ENCODE data around the gene PRKG1. TPM values are rescaled to one million over a fixed set of nuclear protein-coding genes. Genes with fewer than 3 reads are reported as not detected.

PRKG1 gene
- total and polyA plus RNA-seq, 7 donors: 4.5 to 49.0 (median 31.7) TPM

GRCh38 chr10:51663086-51663485 lies 588.8 kb downstream of the PRKG1 start:
- peaks cover 8% of the 10 kb centered on the region for H3K4me1 ChIP-seq
- H3K36me3 ChIP-seq (ENCODE audit: insufficient read depth in 1 of 2, low read depth in 1 of 2): no peaks in the 10 kb centered on the region
- TF ChIP-seq CTCF (IDR thresholded peaks at IDR 0.05): no peak
- no peaks in the 10 kb centered on the region for H3K27me3 ChIP-seq (ENCODE audit: insufficient read depth in 3 of 3, low read length in 2 of 3)
- H3K4me3 ChIP-seq: no peak overlapping the region
- 89 to 95% (median 94%) methylated on average over 3 of the region's 3 CpGs for WGBS, 3 donors
- no peak overlapping the region for H3K27ac ChIP-seq
- DNase-seq (no peak), ATAC-seq (no peak)
- intact Hi-C loops (cut with DNase I): no loop called here
- H3K9me3 ChIP-seq: no peaks in the 10 kb centered on the region

GRCh38 chr10:51666456-51666855 lies 592.2 kb downstream of the PRKG1 start:
- no peak for TF ChIP-seq CTCF (IDR thresholded peaks at IDR 0.05)
- no peaks in the 10 kb centered on the region for H3K27me3 ChIP-seq (ENCODE audit: insufficient read depth in 3 of 3, low read length in 2 of 3)
- H3K4me1 ChIP-seq: peaks cover 14% of the 10 kb centered on the region
- no peak for DNase-seq
- no peak for ATAC-seq
- no peak overlapping the region for H3K4me3 ChIP-seq
- no peaks in the 10 kb centered on the region for H3K36me3 ChIP-seq (ENCODE audit: insufficient read depth in 1 of 2, low read depth in 1 of 2)
- H3K9me3 ChIP-seq: no peaks in the 10 kb centered on the region
- no peak overlapping the region for H3K27ac ChIP-seq
- intact Hi-C loops (cut with DNase I): no loop called here

- peaks cover 14% of the 10 kb centered on the region for H3K4me1 ChIP-seq
- ATAC-seq (peak in 3 of 4 donors; percentile 38 to 45 (median 41)), DNase-seq (no peak)
- intact Hi-C loops (cut with DNase I): no loop called here
- H3K36me3 ChIP-seq (ENCODE audit: insufficient read depth in 1 of 2, low read depth in 1 of 2): no peaks in the 10 kb centered on the region
- no peaks in the 10 kb centered on the region for H3K27me3 ChIP-seq (ENCODE audit: insufficient read depth in 3 of 3, low read length in 2 of 3)
- TF ChIP-seq CTCF (IDR thresholded peaks at IDR 0.05): no peak
- no peak overlapping the region for H3K27ac ChIP-seq
- H3K9me3 ChIP-seq: peaks cover 5% of the 10 kb centered on the region
- 0 to 7% (median 3%) methylated on average over 1 of the region's 1 CpG for WGBS, 3 donors
- H3K4me3 ChIP-seq: no peak overlapping the region
These were observed 593.5 kb downstream of the PRKG1 start for GRCh38 chr10:51667678-51668335.

GRCh38 chr10:51668336-51668689 lies 594.0 kb downstream of the PRKG1 start:
- TF ChIP-seq CTCF (IDR thresholded peaks at IDR 0.05): no peak
- DNase-seq (no peak), ATAC-seq (no peak)
- Histone ChIP-seq H3K9me3 (peaks cover 5% of the 10 kb centered on the region), H3K36me3 (ENCODE audit: insufficient read depth in 1 of 2, low read depth in 1 of 2) (no peaks in the 10 kb centered on the region), H3K27me3 (ENCODE audit: insufficient read depth in 3 of 3, low read length in 2 of 3) (no peaks in the 10 kb centered on the region), H3K27ac (no peak overlapping the region), H3K4me1 (peaks cover 14% of the 10 kb centered on the region), H3K4me3 (no peak overlapping the region)
- intact Hi-C loops (cut with DNase I): no loop called here

- Histone ChIP-seq H3K9me3 (peaks cover 5% of the 10 kb centered on the region), H3K27me3 (ENCODE audit: insufficient read depth in 3 of 3, low read length in 2 of 3) (no peaks in the 10 kb centered on the region), H3K27ac (no peak overlapping the region), H3K4me1 (peaks cover 14% of the 10 kb centered on the region), H3K36me3 (ENCODE audit: insufficient read depth in 1 of 2, low read depth in 1 of 2) (no peaks in the 10 kb centered on the region), H3K4me3 (no peak overlapping the region)
- no peak for DNase-seq
- no peak for TF ChIP-seq CTCF (IDR thresholded peaks at IDR 0.05)
- ATAC-seq: no peak
- 87 to 95% (median 94%) methylated on average over 5 of the region's 5 CpGs for WGBS, 3 donors
- intact Hi-C loops (cut with DNase I): no loop called here
These were observed 594.8 kb downstream of the PRKG1 start for GRCh38 chr10:51669041-51669440.
